Stimulated activated CD8-positive, alpha-beta memory T cell treated with anti-CD3 and anti-CD28 coated beads, Interleukin-7, amount 100 ng/mL, for 4 hours (primary cell): Measurements from ENCODE around the gene EEF1AKMT1.
"Not testable (repeated sequence)": the region's sequence is repeated elsewhere in the genome, so short reads cannot be mapped to it uniquely, and the experiment has no call there.

Source experiments
- DNase-seq, 2 donors: peaks; one replicate each; pipeline ENCODE4 v3.0.0-alpha.2; 2020; ENCODE audit warnings: low read depth in 2 of 2

EEF1AKMT1 gene

GRCh38 chr13:20778311-20778710 is 4.5 kb upstream of the EEF1AKMT1 start:
- DNase-seq = no peak

- no peak for DNase-seq
Measured at GRCh38 chr13:20776751-20777150, 3.0 kb upstream of the EEF1AKMT1 start.

- no peak for DNase-seq
Measured at GRCh38 chr13:20775961-20776360, 2.2 kb upstream of the EEF1AKMT1 start.

GRCh38 chr13:20774746-20775145 is 985 bp upstream of the EEF1AKMT1 start:
- DNase-seq = no peak

- DNase-seq = no peak
Measured at GRCh38 chr13:20772401-20773131, 1.2 kb downstream of the EEF1AKMT1 start.

GRCh38 chr13:20769834-20770233 is 3.9 kb downstream of the EEF1AKMT1 start:
- no peak for DNase-seq

- no peak for DNase-seq
Measured at GRCh38 chr13:20769091-20769490, 4.7 kb downstream of the EEF1AKMT1 start.

- no peak for DNase-seq
Measured at GRCh38 chr13:20767309-20767943, 6.3 kb downstream of the EEF1AKMT1 start.

GRCh38 chr13:20760872-20761271 is 12.9 kb downstream of the EEF1AKMT1 start:
- DNase-seq = no peak

GRCh38 chr13:20754009-20754408 is 19.8 kb downstream of the EEF1AKMT1 start:
- DNase-seq = no peak

GRCh38 chr13:20749377-20749776 is 24.4 kb downstream of the EEF1AKMT1 start:
- DNase-seq = no peak

GRCh38 chr13:20743830-20744404 is 29.8 kb downstream of the EEF1AKMT1 start:
- DNase-seq = not testable (repeated sequence)

GRCh38 chr13:20740021-20740420 is 33.7 kb downstream of the EEF1AKMT1 start:
- no peak for DNase-seq

- DNase-seq = no peak
Measured at GRCh38 chr13:20738616-20739015, 35.1 kb downstream of the EEF1AKMT1 start.

GRCh38 chr13:20729633-20730585 is 43.9 kb downstream of the EEF1AKMT1 start:
- no peak for DNase-seq

GRCh38 chr13:20728579-20729311 is 45.0 kb downstream of the EEF1AKMT1 start:
- no peak for DNase-seq

GRCh38 chr13:20727856-20728255 is 45.9 kb downstream of the EEF1AKMT1 start:
- DNase-seq = no peak

- DNase-seq = no peak
Measured at GRCh38 chr13:20721454-20722357, 52.1 kb downstream of the EEF1AKMT1 start.

- DNase-seq = no peak
Measured at GRCh38 chr13:20721058-20721453, 52.7 kb downstream of the EEF1AKMT1 start.

GRCh38 chr13:20720499-20720898 is 53.3 kb downstream of the EEF1AKMT1 start:
- DNase-seq = no peak
